CD4-positive, alpha-beta T cell treated with Interleukin-15 for 4 hours (primary cell): ENCODE measurements around the gene WWOX.
A peak's percentile ranks its signal among the peaks of the same experiment; 100 is the strongest.

Experiments
- DNase-seq: peaks from one replicate; pipeline ENCODE4 v3.0.0-alpha.2; 2020; ENCODE audit warnings: low spot score

The WWOX gene

GRCh38 chr16:78105517-78105916 lies 6.1 kb downstream of the WWOX start:
- DNase-seq = no peak

GRCh38 chr16:78106686-78107085 lies 7.2 kb downstream of the WWOX start:
- no peak for DNase-seq

- DNase-seq = no peak
Observed at GRCh38 chr16:78108451-78108850, 9.0 kb downstream of the WWOX start.

GRCh38 chr16:78113258-78113657 lies 13.8 kb downstream of the WWOX start:
- no peak for DNase-seq

GRCh38 chr16:78115659-78116058 lies 16.2 kb downstream of the WWOX start:
- DNase-seq = no peak

GRCh38 chr16:78116946-78117345 lies 17.5 kb downstream of the WWOX start:
- DNase-seq = no peak

- no peak for DNase-seq
Observed at GRCh38 chr16:78117391-78117790, 17.9 kb downstream of the WWOX start.

GRCh38 chr16:78118469-78119025 lies 19.1 kb downstream of the WWOX start:
- DNase-seq = no peak

- peak; percentile 50 for DNase-seq
Observed at GRCh38 chr16:78122774-78123315, 23.4 kb downstream of the WWOX start.

GRCh38 chr16:78125112-78125844 lies 25.8 kb downstream of the WWOX start:
- no peak for DNase-seq

- DNase-seq = no peak
Observed at GRCh38 chr16:78126662-78127061, 27.2 kb downstream of the WWOX start.

- no peak for DNase-seq
Observed at GRCh38 chr16:78127130-78127529, 27.7 kb downstream of the WWOX start.

GRCh38 chr16:78128913-78129312 lies 29.5 kb downstream of the WWOX start:
- DNase-seq = no peak

- DNase-seq = no peak
Observed at GRCh38 chr16:78129349-78129748, 29.9 kb downstream of the WWOX start.

GRCh38 chr16:78130083-78130608 lies 30.7 kb downstream of the WWOX start:
- DNase-seq = no peak

GRCh38 chr16:78130950-78131349 lies 31.5 kb downstream of the WWOX start:
- no peak for DNase-seq

GRCh38 chr16:78133919-78134318 lies 34.5 kb downstream of the WWOX start:
- DNase-seq = no peak

GRCh38 chr16:78134944-78135619 lies 35.6 kb downstream of the WWOX start:
- peak; percentile 12 for DNase-seq

GRCh38 chr16:78137179-78137578 lies 37.7 kb downstream of the WWOX start:
- DNase-seq = no peak

GRCh38 chr16:78137782-78138616 lies 38.5 kb downstream of the WWOX start:
- DNase-seq = no peak

GRCh38 chr16:78140818-78141466 lies 41.5 kb downstream of the WWOX start:
- DNase-seq = no peak
